22Rv1 (cell line): Measurements from ENCODE around the gene VIPR1.

Source experiments
- CTCF ChIP-seq: fragments of 450-650 bp; IDR thresholded peaks from 2 replicates; pipeline ENCODE4 v1.5.1; 2017; ENCODE audit warnings: mild to moderate bottlenecking
- ZFX ChIP-seq: fragments of 450-650 bp; IDR thresholded peaks from 2 replicates; pipeline ENCODE4 v1.6.1; 2017; ENCODE audit warnings: antibody characterized with exemption, borderline replicate concordance

DNA sequence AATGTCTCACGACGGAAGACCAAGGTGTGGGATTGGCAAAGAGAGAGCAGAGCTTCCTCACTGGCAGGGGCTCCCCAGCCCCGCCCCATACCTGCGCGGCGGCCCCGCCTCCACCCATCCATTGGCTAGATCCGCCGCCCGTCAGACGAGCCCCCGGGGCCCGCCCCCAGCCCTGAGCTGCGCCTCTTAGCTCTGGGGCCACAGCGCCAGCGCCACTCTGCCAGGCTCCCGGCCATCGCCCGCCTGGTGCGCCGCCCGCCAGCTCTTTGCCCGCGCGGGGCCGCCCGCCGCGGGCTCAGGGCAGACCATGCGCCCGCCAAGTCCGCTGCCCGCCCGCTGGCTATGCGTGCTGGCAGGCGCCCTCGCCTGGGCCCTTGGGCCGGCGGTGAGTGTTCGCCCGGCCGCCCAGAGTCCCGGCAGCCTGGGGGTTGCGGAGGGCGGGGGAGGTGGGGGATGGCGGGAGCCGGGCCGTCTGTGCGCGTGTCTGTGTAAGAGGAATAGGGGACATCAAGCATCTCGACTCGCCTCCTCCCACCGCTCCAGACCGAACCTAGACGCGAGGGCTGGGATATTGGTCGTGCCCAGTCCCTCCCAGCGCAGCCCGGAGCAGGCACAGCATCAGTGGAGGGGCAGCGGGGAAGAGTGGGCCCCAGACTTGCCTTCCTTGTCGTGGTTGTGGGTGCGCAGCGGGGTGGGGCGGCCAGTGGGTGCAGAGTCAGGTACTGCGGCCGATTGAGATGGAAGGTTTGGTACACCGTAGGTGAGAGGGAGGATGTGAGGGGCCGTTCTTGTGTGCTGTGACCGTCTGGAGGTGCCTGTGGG lies at the start of gene VIPR1:
- no peak for TF ChIP-seq CTCF
- TF ChIP-seq ZFX: no peak
